Central memory CD4-positive, alpha-beta T cell (primary cell): ENCODE data around the gene TRIM62.

Experiments
- DNase-seq: peaks from one replicate; pipeline ENCODE4 v3.0.0; 2022

The TRIM62 gene

DNA sequence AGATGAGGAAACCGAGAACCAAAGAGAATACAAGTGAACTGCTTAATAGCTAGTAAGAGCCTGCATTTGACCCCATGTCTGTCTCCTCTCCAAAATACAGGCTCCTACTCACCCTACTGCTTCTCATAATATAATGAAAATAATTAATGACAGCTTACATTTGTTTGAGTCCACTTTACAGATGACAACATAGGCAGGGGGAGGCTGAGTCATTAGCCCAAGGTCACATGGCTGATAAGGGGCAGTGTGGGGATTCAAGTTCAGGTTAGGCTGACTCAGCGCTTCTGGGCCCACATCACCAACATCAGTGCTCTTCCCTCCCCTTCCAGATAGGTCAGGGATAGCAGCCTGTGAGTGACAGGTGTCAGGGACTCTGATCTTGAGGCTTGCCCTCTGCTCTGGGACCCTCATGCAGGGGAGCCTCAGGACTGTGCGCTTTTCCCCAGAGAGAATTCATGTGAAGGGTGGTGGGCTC is 84.7 kb downstream of the TRIM62 start:
- no peak for DNase-seq

DNA sequence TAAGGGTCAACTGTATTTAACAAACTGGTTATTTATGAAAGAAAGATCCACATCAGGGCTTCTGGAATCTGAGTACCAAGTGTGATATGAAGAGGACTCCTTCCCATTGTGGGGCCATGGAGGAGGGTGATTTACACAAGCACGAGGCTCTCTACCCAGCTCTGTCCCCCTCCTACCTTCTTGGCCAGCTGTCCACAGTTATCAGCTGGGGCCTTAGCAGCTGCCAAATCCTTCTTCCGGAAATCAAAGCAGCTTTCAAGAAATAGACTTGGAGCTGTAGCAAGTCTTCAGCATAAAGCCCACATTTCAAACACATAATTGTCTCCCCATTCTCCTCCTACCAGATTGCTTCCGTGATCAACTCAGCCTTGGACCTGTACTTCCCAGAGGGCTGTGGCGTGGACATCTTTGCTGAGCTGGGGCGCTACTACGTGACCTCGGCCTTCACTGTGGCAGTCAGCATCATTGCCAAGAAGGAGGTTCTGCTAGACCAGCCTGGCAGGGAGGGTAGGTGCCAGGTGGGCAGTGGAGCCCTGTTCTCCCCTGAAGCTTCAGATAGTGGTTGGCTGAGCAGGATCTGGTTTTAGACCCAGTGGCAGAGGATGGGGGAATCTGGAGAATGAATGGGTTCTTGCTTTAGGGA is 85.4 kb downstream of the TRIM62 start:
- DNase-seq = no peak
